AG04450 (cell line): ENCODE measurements around the gene P4HA3. TPM values are rescaled to one million over a fixed set of nuclear protein-coding genes. Genes with fewer than 3 reads are reported as not detected.
A peak's percentile ranks its signal among the peaks of the same experiment; 100 is the strongest.

ENCODE experiments used
- CTCF ChIA-PET: fragments of 300-600, 350-600 bp; formaldehyde crosslinking; extraction: SDS; loops from one replicate; lab custom pipeline; 2022; ENCODE audit warnings: antibody characterized with exemption, inconsistent platforms; lab: Charles Lee
- POLR2A ChIA-PET: fragments of 350-600 bp; formaldehyde crosslinking; extraction: SDS; loops from one replicate; lab custom pipeline; 2021; ENCODE audit warnings: antibody characterized with exemption, inconsistent platforms; lab: Yijun Ruan, JAX
- DNase-seq: peaks from one replicate; pipeline ENCODE4 v3.0.0-alpha.2; 2011; ENCODE audit warnings: low read depth, low spot score
- H3K27ac ChIP-seq: one replicate; pipeline ENCODE4 v1.5.1; 2012; ENCODE audit warnings: low read depth, low read length, control low read depth
- H3K27me3 ChIP-seq: one replicate; pipeline ENCODE4 v1.6.0; 2012; ENCODE audit warnings: low read length; ENCODE audit not compliant: control insufficient read depth, insufficient read depth
- H3K4me3 ChIP-seq: 2 replicates; pipeline ENCODE4 v1.5.1; 2011; ENCODE audit warnings: mild to moderate bottlenecking, low read depth, low read length, control low read depth
- H3K9me3 ChIP-seq: 2 replicates; pipeline ENCODE4 v1.5.1; 2012; ENCODE audit warnings: low read length; ENCODE audit not compliant: control insufficient read depth, insufficient read depth
- CTCF ChIP-seq: IDR thresholded peaks from 2 replicates; pipeline ENCODE4 v1.5.1; 2011; ENCODE audit warnings: low read depth, low read length, control low read depth, inconsistent platforms
- polyA plus RNA-seq: library from polyadenylated mRNA; depleted of rRNA; stranded (reverse); fragments of >200 nt; gene quantifications from 2 replicates; pipeline ENCODE4 v1.2.3, GENCODE V29; 2011

P4HA3 gene
- polyA plus RNA-seq, 1 experiment: 10.7 TPM

DNA sequence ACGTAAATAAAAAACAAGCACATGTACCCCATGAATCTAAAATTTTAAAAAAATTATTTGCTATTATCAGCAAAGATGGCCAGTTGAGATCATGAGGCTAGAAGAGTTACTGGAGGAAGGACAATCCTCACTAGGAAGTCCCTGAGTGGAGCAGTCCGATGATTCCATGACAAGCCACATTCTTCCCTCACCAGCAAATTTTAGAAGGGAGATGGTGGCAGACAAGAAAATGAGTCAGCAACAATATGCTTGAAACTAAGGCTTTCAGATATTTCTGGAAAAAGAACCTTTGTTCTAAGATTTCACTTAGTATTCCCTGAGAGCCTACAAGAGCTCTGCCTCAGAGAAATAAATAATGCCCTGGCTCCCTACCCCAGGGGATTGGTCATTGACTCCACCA lies 34.9 kb downstream of the P4HA3 start:
- CTCF ChIA-PET: interaction anchor here (0.6 to 3.0 kb wide), 2 partner anchors 21 to 23 kb away, joined by 5 to 13 read pairs; no protein-coding TSS in a partner anchor
- no peak for TF ChIP-seq CTCF
- DNase-seq: no peak
- Histone ChIP-seq H3K9me3 (no peaks in the 10 kb centered on the region; the same call in 1 of the 2 replicates), H3K27ac (peak overlapping the region; percentile 31), H3K4me3 (no peak overlapping the region), H3K27me3 (no peaks in the 10 kb centered on the region)
- POLR2A ChIA-PET: no interaction called here

DNA sequence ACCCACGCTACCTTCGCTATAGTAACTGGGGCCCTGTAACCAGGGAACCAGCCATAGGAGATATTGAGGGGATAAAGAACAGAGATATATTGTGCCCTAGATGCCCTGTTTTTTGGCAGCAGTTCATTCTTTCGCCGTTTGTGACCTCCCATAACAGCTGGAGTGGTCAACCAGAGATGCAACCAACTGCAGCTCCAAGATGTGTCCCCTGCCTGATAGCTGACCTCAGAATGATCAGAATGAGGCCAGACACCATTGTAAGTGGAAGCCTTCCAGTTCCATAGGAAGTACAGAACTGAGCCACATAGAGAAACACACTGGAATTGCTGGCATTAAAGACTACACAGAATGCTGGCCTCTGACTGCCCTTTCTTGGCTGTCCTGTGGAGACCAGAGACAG lies 39.2 kb downstream of the P4HA3 start:
- ChIA-PET POLR2A (no interaction called here), CTCF (interaction anchor here (1.0 kb wide), 1 partner anchor 16 kb away, joined by 3 read pairs; no protein-coding TSS in a partner anchor)
- no peak for TF ChIP-seq CTCF
- Histone ChIP-seq H3K27ac (no peak overlapping the region), H3K4me3 (no peak overlapping the region), H3K9me3 (no peaks in the 10 kb centered on the region), H3K27me3 (no peaks in the 10 kb centered on the region)
- no peak for DNase-seq

DNA sequence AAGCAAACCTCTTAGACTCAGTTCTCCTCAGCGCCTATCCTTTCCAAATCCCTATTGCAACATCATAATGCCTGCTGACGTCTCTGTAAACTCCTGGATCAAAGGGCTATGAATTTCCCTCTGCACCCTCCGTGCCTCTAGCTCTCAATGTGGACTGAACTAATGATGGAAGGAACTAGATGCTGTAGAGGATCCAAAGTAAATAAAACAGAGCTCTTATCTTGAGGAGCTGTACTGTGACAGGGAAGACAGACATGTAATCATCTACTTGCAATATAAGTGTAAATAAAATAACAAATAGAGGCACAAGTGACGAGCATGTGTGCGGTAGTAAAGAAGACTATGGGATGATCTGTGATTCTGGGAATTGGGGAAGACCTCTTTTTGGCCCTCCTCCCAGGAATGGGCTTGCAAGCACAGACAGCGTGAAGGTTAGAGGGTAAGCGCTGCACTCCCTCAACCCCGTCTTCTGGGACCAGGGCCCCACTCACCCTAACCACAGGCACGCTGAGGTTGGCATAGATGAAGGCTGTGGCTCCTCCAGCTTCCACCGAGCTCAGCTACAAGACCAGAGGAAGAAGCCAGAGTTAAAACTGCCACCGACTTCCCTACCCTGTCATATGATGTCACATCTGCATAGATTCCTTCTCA lies 42.2 kb downstream of the P4HA3 start:
- Histone ChIP-seq H3K27ac (peak overlapping the region; percentile 70), H3K27me3 (no peaks in the 10 kb centered on the region), H3K9me3 (no peaks in the 10 kb centered on the region), H3K4me3 (no peak overlapping the region)
- TF ChIP-seq CTCF: no peak
- peak; percentile 62 for DNase-seq
- CTCF ChIA-PET: interaction anchor here (1.0 to 4.1 kb wide), 4 partner anchors 14 to 184 kb away, joined by 3 to 30 read pairs (median 5); no protein-coding TSS in a partner anchor
- POLR2A ChIA-PET: interaction anchor here (1.1 to 2.4 kb wide), 2 partner anchors 10 to 11 kb away, joined by 3 to 22 read pairs; no protein-coding TSS in a partner anchor

GRCh38 chr11:74268456-74268855 lies 43.0 kb downstream of the P4HA3 start:
- Histone ChIP-seq H3K27ac (no peak overlapping the region), H3K9me3 (no peaks in the 10 kb centered on the region), H3K27me3 (no peaks in the 10 kb centered on the region), H3K4me3 (no peak overlapping the region)
- ChIA-PET CTCF (interaction anchor here (1.0 to 4.1 kb wide), 4 partner anchors 13 to 184 kb away, joined by 3 to 30 read pairs (median 5); no protein-coding TSS in a partner anchor), POLR2A (interaction anchor here (2.4 kb wide), 1 partner anchor 10 kb away, joined by 22 read pairs; no protein-coding TSS in a partner anchor)
- no peak for TF ChIP-seq CTCF
- no peak for DNase-seq

- H3K27me3 ChIP-seq: no peaks in the 10 kb centered on the region
- H3K4me3 ChIP-seq: no peak overlapping the region
- H3K9me3 ChIP-seq: no peaks in the 10 kb centered on the region
- no peak overlapping the region for H3K27ac ChIP-seq
- ChIA-PET POLR2A (no interaction called here), CTCF (interaction anchor here (1.0 kb wide), 2 partner anchors 11 to 54 kb away, joined by 3 to 4 read pairs; no protein-coding TSS in a partner anchor)
- DNase-seq: no peak
- no peak for TF ChIP-seq CTCF
Measured at GRCh38 chr11:74267014-74267413, 44.4 kb downstream of the P4HA3 start.
